Astrocyte of the cerebellum (primary cell): ENCODE results near the gene YIF1A.
A peak's percentile ranks its signal among the peaks of the same experiment; 100 is the strongest.

Experiments used
- DNase-seq: peaks from one replicate; pipeline ENCODE4 v3.0.0-alpha.2; 2011; ENCODE audit warnings: low read depth
- H3K4me3 ChIP-seq: 2 replicates; pipeline ENCODE4 v1.5.1; 2011; ENCODE audit warnings: mild to moderate bottlenecking, low read depth, low read length, moderate library complexity
- in situ Hi-C: cut with HindIII; loops from 2 replicates; pipeline ENCODE4 v1.10.0; 2017; ENCODE audit warnings: low sequenced_read_pairs
- TF ChIP-seq, protein P1 (sequence below): IDR thresholded peaks from 2 replicates; pipeline ENCODE4 v1.5.1; 2012; ENCODE audit warnings: low read length, low read depth, moderate library complexity, mild to moderate bottlenecking; ENCODE audit errors: missing control alignments

Gene YIF1A

DNA sequence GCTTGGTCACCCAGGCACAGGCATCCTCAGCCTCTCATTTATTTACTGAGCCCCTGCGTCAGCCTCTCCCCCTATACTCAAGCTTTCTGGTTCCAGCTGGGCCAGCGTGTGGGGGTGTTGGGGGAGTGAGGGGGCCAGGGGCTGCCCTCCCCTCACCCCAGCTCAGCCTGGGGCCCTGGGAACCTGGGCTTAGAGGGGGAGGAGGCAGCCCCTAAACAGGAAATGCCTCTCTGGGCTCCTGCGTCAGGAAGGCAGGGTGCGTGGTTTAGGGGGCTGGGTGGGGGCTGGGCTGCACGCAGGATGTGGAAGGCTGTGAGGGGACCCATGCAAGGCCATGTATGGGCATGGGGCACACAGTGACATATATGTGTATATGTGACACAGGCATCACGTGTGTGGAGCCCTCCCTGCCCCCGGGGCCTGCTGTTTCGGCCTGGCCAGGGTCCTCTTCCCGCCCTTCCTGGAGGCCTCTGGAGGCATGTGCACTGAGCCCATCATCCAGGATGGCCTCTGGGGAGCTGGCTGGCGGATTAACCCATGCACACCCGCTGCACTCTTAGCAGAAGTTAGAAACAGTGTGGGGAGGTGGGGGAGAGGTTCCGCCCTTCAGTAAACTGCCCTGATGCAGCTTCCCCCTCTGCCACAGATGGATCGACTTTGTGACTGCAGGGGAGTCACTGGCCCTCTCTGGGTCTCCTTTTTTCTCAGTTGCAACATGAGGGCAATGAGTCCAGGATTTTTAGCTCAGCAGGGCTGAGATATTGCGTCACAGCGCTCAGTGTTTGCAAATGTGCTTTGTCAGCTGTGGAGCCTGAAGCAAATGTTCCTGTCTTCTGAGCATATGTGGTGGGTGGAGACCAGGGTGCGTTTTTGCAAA, 29.0 kb upstream of the YIF1A start:
- H3K4me3 ChIP-seq = no peak overlapping the region
- in situ Hi-C loops = no loop called here

DNA sequence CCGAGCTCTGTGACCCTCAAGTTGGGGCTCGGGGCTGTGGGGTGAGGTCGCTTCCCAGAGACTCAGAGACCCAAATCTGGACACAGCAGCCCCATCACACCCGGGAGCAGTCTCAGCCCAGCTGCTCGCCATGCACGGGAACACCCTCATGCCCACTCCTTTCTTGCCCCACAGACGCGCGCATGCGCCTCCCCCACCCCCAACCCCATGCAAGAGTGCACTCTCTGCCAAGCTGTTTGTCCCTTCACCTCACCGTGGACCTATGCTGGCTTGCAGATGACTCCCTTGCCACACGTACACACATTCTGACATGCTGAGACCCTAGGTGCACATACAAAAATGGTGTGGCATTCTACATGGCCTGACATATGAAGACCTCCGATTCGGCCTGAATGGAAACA, 28.4 kb upstream of the YIF1A start:
- in situ Hi-C loops = no loop called here
- H3K4me3 ChIP-seq = no peak overlapping the region
- TF ChIP-seq, protein P1, sequence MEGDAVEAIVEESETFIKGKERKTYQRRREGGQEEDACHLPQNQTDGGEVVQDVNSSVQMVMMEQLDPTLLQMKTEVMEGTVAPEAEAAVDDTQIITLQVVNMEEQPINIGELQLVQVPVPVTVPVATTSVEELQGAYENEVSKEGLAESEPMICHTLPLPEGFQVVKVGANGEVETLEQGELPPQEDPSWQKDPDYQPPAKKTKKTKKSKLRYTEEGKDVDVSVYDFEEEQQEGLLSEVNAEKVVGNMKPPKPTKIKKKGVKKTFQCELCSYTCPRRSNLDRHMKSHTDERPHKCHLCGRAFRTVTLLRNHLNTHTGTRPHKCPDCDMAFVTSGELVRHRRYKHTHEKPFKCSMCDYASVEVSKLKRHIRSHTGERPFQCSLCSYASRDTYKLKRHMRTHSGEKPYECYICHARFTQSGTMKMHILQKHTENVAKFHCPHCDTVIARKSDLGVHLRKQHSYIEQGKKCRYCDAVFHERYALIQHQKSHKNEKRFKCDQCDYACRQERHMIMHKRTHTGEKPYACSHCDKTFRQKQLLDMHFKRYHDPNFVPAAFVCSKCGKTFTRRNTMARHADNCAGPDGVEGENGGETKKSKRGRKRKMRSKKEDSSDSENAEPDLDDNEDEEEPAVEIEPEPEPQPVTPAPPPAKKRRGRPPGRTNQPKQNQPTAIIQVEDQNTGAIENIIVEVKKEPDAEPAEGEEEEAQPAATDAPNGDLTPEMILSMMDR = no peak
- no peak for DNase-seq

More for the DNA sequence above, 29.0 kb upstream of the YIF1A start:
- no peak for DNase-seq
- TF ChIP-seq, protein P1 = no peak

DNA sequence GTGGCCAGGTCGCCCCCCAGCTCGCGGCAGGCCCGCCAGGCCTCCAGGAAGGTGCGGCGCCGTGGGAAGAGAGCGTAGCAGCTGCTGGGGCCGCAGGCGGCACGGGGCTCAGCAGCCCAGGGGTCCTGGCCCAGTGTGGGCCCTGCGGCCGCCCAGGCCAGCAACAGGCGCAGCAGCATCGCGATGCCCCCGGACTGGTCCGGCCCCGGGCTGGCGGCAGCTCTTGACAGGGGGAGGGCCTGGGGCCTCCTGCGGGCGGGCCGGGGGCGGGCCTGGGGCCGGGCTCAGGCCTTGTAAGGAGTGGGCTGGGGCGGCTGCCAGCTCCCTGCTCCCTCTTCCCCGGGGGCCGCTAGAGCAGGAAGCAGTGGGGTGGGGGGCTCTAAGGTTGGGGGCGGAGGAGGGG, 27.9 kb upstream of the YIF1A start, which contains the start of gene CD248:
CD248 (minus strand) TSS at position 196 of the 403 bp plus-strand sequence; CDS start at position 179, 17 bp downstream.
- TF ChIP-seq, protein P1 = no peak
- DNase-seq = no peak
- in situ Hi-C loops = no loop called here
- H3K4me3 ChIP-seq = peak within 1 kb of the TSS; percentile 24

DNA sequence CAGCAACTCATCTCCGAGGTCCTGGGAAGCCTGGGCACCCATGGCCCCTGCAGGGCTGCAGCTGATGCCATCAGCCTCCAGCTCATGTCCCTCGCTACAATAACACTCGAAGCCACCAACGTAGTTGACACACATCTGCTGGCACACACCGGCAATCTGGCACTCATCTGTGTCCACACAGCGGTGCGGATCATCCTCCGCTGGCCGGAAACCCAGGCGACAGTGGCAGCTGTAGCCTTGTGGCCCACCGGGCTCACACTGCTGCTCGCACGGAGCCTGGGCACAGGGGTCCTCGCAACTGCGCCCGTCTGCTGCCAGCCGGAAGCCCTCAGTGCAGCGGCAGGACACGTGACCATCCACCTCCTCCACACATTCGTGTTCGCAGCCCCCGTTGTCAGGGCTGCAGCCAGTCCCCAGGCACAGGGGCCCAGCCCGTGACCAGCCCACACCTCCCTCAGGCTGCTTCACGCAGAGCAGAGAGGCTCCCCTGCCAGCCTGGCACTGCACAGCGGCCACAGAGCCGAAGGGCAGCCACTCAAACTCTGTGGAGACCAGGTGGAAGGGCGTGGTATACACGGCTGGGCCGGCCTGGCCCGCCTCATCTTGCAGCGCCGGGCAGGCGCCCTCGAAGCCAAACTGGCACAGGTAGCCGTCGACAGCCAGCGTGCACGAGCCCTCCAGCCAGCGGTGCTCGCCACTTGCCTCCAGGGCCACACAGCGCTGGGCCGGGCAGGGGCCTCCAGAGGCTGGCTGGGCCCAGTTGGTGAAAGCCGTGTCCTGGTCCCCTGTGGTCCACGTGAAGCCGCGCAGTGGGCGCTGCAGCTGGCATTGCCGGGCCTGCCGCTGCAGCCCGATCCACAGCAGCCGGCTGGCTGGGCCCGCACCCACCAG, 27.2 kb upstream of the YIF1A start:
- peak overlapping the region; percentile 24 for H3K4me3 ChIP-seq
- TF ChIP-seq, protein P1 = no peak
- in situ Hi-C loops = no loop called here
- DNase-seq = no peak

DNA sequence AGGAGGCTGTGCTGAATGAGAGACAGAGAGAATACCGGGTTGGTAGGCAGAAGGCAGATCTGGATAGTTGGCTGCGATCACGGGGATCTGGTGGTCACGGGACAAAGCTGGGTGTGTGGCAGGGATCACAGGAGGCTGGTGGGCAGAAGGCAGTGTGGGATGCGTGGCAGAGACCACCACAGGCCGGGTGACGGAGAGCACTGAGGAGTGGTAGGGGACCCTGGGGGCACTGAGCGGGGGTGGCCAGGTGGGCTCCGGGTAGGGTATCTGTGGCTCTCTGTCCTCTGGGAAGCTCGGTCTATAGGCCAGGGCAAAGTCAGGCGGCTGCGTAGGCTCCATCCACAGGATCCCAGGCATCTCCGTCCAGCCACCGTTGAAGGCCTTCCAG, 26.5 kb upstream of the YIF1A start:
- TF ChIP-seq, protein P1 = no peak
- peak overlapping the region; percentile 24 for H3K4me3 ChIP-seq
- in situ Hi-C loops = no loop called here
- DNase-seq = no peak
